Stimulated activated CD4-positive, alpha-beta T cell treated with anti-CD3 and anti-CD28 coated beads, TNF-alpha, amount 100 ng/mL, for 1 hour (primary cell): ENCODE data around the gene COG1.

Source experiments
- DNase-seq, 3 donors: peaks; one replicate each; pipeline ENCODE4 v3.0.0-alpha.2; 2020; ENCODE audit warnings: low read depth in 3 of 3, low spot score in 1 of 3

COG1 gene

DNA sequence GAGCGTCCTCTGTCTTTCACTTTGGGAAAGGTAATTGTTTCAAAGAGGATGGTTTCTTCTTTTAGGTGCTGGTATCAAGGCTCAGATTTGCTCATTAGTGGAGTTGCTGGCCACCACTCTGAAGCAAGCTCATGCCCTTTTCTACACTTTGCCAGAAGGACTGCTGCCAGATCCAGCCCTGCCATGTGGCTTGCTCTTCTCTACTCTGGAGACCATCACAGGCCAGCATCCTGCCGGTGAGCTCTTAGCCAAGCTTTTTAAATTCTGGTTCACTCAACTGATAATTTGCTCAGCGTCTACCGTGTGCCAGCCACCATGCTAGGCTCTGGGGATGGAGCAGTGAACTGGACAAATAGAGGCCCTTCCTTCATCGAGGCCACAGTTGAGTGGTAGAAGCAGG, 4.3 kb downstream of the COG1 start:
- no peak for DNase-seq

DNA sequence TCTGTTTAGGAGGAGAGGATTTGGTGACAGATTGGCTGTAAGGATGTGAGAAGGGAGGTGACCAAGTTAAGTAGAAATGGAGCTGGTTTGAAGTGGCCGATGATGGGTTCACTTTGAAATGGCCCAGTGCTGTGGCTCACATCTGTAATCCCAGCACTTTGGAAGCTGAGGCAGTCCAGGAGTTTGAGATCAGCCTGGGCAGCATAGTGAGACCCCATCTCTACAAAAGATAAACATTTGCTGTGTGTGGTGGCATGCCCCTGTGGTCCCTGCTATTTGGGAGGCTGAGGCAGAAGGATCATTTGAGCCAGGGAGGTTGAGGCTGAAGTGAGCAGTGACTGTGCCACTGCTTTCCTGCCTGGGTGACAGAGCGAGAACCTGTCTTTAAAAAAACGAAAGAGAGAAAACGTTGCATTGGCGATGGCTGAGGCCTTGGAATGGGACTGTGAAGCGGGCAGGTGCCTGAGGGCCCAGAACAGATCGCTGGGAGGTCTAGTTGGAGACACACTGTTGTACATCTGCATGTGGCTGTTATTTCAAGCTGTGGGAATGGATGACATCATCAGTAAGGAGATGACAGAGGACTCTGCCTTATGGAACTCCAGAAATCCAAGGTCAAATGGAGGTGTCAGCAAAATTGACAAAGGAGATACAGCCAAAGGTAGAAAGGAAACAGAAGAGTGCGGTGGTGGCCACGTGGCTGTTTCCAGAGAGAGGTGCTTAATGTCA, 5.5 kb downstream of the COG1 start:
- DNase-seq: no peak

DNA sequence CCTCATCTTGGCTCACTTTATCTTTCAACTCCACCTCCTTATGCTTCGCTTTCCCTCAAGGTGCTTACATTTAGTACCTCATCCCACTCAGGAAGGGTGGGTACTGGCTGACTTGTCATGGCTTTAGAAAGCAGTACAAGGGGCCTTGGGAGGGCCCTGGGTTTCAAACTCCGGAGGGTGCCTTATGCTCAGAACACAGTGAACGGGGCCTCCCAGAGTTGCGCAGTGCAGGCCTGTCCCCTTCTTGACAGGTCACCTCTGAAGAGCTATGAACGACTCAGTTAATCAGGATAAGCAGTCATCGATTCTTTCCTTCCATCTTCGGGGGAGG, 6.0 kb downstream of the COG1 start:
- DNase-seq: no peak

- no peak for DNase-seq
These were observed 7.0 kb downstream of the COG1 start for GRCh38 chr17:73199751-73200317.

GRCh38 chr17:73200476-73200875, 7.6 kb downstream of the COG1 start:
- DNase-seq: no peak

DNA sequence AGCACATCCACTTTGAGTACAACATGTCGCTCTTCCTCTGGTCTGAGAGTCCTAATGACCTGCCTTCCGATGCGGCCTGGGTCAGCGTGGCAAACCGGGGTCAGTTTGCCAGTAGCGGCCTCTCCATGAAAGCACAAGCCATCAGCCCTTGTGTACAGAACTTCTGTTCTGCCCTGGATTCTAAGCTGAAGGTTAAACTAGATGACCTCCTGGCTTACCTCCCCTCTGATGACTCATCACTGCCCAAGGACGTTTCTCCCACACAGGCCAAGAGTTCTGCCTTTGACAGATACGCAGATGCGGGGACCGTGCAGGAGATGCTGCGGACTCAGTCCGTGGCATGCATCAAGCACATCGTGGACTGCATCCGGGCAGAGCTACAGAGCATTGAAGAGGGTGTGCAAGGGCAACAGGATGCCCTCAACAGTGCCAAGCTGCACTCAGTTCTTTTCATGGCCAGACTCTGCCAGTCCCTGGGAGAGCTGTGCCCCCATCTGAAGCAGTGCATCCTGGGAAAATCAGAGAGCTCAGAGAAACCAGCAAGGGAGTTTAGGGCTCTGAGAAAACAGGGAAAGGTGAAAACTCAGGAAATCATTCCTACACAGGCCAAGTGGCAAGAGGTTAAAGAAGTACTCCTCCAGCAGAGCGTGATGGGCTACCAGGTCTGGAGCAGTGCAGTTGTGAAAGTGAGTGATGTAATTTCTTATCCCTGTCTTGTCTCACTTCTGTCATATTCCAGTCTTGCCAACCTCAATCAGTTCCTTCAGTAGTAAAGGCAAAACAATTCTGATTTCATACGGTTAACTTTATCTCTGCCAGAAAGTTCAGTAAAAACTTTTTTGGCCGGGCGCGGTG, 8.6 kb downstream of the COG1 start:
- DNase-seq: no peak

- no peak for DNase-seq
These were observed 10.4 kb downstream of the COG1 start for GRCh38 chr17:73203135-73203787.

- no peak for DNase-seq
These were observed 11.1 kb downstream of the COG1 start for GRCh38 chr17:73203788-73204479.

DNA sequence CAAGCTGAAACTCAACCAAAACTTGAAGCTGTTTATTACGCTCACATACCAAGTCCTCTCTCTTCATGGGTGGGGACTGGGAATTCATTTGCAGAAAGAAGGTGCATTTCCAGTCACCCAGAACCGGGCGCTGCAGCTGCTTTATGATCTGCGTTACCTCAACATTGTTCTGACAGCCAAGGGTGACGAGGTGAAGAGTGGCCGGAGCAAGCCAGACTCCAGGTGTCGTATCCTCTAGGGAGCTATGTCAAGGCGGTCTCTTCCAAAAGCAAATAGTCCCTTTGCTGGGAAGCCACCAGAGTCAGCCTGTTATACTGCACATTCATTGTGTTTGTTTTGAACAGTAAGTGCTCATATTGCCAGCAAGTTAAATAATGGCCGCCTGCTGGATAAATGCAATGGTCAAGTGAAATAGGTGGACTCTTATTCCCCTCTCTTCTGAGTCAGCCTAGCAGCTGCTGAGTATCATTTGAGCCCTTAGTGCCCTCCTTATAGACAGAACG, 12.7 kb downstream of the COG1 start:
- DNase-seq: no peak

GRCh38 chr17:73208139-73208827, 15.4 kb downstream of the COG1 start:
- no peak for DNase-seq

DNA sequence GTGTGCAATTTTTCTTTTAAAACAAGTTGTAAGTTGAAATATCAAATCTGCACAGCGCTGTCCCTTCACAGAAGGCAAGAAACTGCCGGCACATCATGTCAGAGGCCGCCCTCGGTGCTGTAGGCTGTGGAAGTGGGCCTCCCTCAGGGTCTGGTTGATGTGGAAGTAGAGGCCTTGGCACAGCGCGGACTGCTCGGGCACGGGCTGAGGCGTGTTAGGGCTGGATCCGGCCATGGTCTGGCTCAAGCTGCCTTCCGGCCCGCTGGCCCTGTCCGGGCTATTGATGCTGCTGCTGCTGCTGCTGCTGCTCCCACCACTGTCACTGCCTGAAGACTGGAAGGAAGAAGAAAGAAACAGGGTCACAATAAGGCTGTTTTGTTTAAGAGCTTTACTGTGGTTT, 16.6 kb downstream of the COG1 start:
- no peak for DNase-seq

- DNase-seq: no peak
These were observed 17.3 kb downstream of the COG1 start for GRCh38 chr17:73210002-73210678.

DNA sequence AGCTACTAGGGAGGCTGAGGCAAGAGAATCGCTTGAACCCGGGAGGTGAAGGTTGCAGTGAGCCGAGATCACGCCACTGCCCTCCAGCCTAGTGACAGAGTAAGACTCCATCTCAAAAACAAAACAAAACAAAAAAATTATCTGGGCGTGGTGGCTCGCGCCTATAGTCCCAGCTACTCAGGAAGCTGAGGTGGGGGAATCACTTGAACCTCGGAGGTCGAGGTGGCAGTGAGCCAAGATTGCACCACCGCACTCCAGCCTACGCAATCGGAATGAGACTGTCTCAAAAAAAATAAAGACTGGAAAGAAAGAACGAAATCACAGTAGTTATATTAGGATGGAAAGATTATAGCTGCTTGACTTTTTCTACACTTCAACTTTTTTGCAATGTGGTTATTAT, 18.9 kb downstream of the COG1 start:
- no peak for DNase-seq

DNA sequence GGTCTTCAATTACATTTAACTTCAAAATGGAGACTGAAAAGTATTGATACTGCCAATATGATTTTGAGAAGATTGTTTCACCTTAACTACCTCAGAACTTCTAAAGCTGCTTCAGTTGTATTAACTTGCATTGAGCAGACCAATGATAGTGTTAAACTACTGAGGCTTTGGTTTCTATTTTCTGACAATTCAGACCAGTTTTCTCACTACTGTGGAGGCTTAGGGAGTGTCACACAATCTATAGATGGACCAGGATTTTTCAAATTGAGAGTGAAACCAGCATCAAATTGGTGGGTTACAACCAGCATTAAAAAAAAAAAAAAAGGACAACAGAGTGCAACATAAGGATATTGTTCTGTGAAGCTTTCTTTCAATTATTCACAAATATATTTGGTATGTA, 21.2 kb downstream of the COG1 start:
- DNase-seq: no peak

DNA sequence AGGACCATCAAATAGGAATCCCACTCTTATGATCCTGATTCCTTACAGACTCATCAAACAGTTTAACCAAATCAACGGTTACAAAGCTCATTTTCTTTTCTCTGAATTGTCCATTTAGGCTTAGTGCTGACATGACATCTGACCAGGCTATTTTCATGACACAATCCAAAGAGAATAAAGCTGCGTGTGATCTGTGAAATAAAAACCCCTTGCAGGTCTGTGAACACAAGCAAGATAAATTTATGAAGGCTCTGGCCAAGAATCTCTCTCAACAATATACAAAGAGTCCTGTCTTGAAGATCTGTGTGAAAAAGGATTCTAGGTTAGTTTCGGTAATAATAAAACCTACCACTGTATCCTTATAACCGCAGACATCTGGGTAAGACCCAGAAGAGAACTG, 22.0 kb downstream of the COG1 start:
- DNase-seq: no peak

DNA sequence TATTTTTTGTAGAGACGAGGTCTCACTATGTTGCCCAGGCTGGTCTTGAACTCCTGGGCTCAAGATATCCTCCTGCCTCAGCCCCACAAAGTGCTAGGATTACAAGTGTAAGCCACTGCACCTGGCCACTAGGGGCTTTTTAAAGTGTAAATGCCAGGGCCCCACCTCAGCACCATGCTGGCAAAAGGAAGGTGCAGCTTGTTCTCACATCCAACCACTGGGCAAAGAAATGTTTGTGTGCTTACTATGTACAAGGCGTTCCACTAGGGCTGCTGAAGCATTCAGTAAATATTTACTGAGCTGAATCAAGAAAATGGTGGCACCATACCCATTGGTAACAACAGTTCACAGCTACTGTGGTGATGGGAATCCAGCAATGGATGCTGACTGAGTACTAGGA, 22.6 kb downstream of the COG1 start:
- DNase-seq: no peak

- DNase-seq: no peak
These were observed 30.9 kb downstream of the COG1 start for GRCh38 chr17:73223626-73224230.

- DNase-seq: no peak
These were observed 31.4 kb downstream of the COG1 start for GRCh38 chr17:73224237-73224636.

DNA sequence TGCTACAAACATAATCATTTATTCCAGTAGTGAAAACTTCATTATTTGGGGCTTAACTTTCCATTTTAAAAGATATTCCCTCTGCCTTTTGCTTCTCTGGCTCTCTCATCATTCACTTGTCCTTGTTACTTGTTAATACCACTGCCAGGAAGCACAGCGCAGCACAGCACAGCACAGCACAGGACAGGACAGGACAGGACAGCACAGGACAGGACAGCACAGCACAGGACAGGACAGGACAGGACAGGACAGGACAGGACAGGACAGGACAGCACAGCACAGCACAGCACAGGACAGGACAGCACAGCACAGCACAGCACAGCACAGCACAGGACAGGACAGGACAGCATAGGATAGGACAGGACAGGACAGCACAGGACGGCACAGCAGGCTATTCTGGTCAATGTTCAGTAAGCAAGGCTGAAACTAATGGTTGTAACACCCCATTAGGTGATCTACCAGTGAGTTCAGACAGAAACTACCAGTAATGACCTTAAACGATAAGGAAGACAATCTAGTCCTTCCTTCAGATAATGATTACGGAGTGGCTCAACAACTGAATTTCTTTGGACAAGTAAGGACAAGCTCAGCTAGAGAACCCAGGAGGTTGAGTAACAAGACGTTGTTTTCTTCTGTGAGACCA, 31.9 kb downstream of the COG1 start:
- no peak for DNase-seq
